ENCODE data around the gene MYH10.

The MYH10 gene

DNA sequence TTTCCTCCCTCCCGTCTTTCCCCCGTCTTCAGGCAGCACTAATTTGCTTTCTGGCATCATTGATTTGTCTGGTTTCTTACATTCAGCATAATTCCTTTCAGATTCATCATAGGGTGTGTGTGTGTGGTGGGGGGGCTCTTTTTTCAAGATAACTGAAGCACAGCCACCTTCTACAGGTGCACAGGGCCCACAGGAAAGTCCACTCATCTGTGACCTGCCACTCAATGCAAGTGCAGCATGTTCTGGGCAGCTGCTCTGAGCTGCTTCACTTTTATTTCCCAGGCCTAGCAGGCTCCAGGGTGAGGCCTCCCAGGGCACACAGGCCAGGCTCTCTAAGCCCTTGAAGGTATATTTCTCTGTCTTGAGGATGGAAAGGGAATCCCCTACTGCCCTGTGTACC, 35.2 kb upstream of the MYH10 start:
- Histone ChIP-seq H3F3A (ENCODE audit: insufficient read depth) (no peaks in the 10 kb centered on the region), H2AFZ (ENCODE audit: low read depth, low read length, severe bottlenecking) (no peak overlapping the region), H3K9me3 (ENCODE audit: insufficient read depth, low read length) (no peaks in the 10 kb centered on the region), H3K9ac (ENCODE audit: low read length) (no peak overlapping the region), H3K4me3 (ENCODE audit: insufficient read depth, low read length, poor library complexity, severe bottlenecking) (no peak overlapping the region), H3K9me2 (replicated peaks; ENCODE audit: insufficient read depth, low read length) (no peaks in the 10 kb centered on the region), H4K20me1 (ENCODE audit: low read depth, low read length) (no peaks in the 10 kb centered on the region), H3K4me2 (ENCODE audit: low read depth, low read length, poor library complexity, severe bottlenecking) (no peak overlapping the region), H3K27me3 (ENCODE audit: low read length) (0 out of 2 replicates have a peak, but pooled peaks cover 4% of the 10 kb centered on the region), H3K36me3 (ENCODE audit: low read length) (no peaks in the 10 kb centered on the region), H3K79me2 (ENCODE audit: insufficient read depth, low read length) (no peaks in the 10 kb centered on the region), H3K27ac (ENCODE audit: low read depth, low read length) (no peak overlapping the region)
- TF ChIP-seq EZH2phosphoT487 (conservative IDR thresholded peaks at IDR 0.05; ENCODE audit: low read length) = no peak
- TF ChIP-seq, protein P1, sequence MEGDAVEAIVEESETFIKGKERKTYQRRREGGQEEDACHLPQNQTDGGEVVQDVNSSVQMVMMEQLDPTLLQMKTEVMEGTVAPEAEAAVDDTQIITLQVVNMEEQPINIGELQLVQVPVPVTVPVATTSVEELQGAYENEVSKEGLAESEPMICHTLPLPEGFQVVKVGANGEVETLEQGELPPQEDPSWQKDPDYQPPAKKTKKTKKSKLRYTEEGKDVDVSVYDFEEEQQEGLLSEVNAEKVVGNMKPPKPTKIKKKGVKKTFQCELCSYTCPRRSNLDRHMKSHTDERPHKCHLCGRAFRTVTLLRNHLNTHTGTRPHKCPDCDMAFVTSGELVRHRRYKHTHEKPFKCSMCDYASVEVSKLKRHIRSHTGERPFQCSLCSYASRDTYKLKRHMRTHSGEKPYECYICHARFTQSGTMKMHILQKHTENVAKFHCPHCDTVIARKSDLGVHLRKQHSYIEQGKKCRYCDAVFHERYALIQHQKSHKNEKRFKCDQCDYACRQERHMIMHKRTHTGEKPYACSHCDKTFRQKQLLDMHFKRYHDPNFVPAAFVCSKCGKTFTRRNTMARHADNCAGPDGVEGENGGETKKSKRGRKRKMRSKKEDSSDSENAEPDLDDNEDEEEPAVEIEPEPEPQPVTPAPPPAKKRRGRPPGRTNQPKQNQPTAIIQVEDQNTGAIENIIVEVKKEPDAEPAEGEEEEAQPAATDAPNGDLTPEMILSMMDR (IDR thresholded peaks at IDR 0.05; ENCODE audit: insufficient read depth, low read length, poor library complexity, severe bottlenecking) = no peak

DNA sequence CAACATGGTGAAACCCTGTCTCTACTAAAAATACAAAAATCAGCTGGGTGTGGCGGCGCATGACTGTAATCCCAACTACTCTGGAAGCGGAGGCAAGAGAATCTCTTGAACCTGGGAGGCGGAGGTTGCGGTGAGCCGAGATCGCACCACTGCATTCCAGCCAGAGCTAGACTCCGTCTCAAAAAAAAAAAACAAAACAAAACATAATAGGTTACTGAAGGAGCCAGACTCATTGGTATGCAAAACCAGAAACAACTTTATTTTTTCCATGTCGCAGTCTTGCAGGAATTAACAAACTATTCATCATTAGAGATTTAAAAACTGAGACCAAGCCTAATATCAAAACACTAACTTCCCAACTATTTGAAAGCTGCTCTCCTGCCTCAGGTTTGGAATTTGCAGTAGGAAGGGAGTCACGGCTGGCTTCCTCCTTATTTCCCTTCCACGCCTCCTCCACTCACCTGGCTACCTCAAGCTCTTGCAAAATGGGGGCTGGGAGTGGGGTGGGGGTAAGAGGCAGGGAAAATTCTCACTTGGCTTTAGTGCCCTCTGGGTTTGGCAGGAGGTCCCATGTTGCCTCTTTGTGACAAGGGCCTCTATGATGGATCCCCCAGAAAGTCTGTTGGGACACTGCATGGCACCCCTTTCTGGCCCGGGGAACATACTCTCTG, 34.1 kb upstream of the MYH10 start:
- Histone ChIP-seq H2AFZ (ENCODE audit: low read depth, low read length, severe bottlenecking) (no peak overlapping the region), H3K79me2 (ENCODE audit: insufficient read depth, low read length) (no peaks in the 10 kb centered on the region), H3K9ac (ENCODE audit: low read length) (no peak overlapping the region), H3K36me3 (ENCODE audit: low read length) (no peaks in the 10 kb centered on the region), H3K27ac (ENCODE audit: low read depth, low read length) (no peak overlapping the region), H3K4me2 (ENCODE audit: low read depth, low read length, poor library complexity, severe bottlenecking) (no peak overlapping the region), H3K27me3 (ENCODE audit: low read length) (0 out of 2 replicates have a peak, but pooled peaks cover 4% of the 10 kb centered on the region), H4K20me1 (ENCODE audit: low read depth, low read length) (no peaks in the 10 kb centered on the region), H3K9me2 (replicated peaks; ENCODE audit: insufficient read depth, low read length) (no peaks in the 10 kb centered on the region), H3K4me3 (ENCODE audit: insufficient read depth, low read length, poor library complexity, severe bottlenecking) (no peak overlapping the region), H3F3A (ENCODE audit: insufficient read depth) (no peaks in the 10 kb centered on the region), H3K9me3 (ENCODE audit: insufficient read depth, low read length) (no peaks in the 10 kb centered on the region)
- TF ChIP-seq, protein P1 (IDR thresholded peaks at IDR 0.05; ENCODE audit: insufficient read depth, low read length, poor library complexity, severe bottlenecking) = no peak
- TF ChIP-seq EZH2phosphoT487 (conservative IDR thresholded peaks at IDR 0.05; ENCODE audit: low read length) = no peak

DNA sequence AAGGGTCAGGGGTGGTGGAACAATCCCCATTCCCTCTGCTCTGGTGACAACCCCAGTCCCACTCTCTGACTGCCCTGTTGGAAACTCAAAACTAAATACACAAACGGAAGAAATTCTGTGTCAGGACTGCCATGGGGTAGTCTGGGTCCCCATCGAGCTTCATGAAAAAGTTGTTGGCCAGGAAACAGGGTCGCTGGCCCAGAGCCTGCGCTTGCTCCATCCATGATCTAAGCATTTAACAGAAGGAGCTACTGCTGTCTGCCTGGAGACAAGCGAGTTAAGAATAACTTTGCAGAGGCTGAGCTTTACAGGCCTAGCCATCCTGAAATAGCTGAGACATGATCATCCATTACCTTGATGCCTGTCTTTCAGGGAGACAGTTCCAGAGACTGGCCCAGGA, 32.4 kb upstream of the MYH10 start:
- no peaks in the 10 kb centered on the region for H3K79me2 ChIP-seq (ENCODE audit: insufficient read depth, low read length)
- H3K4me3 ChIP-seq (ENCODE audit: insufficient read depth, low read length, poor library complexity, severe bottlenecking) = no peak overlapping the region
- H3F3A ChIP-seq (ENCODE audit: insufficient read depth) = no peaks in the 10 kb centered on the region

More for the DNA sequence above, 32.4 kb upstream of the MYH10 start:
- TF ChIP-seq EZH2phosphoT487 (conservative IDR thresholded peaks at IDR 0.05; ENCODE audit: low read length) = no peak
- TF ChIP-seq, protein P1 (IDR thresholded peaks at IDR 0.05; ENCODE audit: insufficient read depth, low read length, poor library complexity, severe bottlenecking) = no peak
- H3K36me3 ChIP-seq (ENCODE audit: low read length) = no peaks in the 10 kb centered on the region
- no peaks in the 10 kb centered on the region for H3K9me3 ChIP-seq (ENCODE audit: insufficient read depth, low read length)
- H3K27ac ChIP-seq (ENCODE audit: low read depth, low read length) = no peak overlapping the region
- H3K9ac ChIP-seq (ENCODE audit: low read length) = no peak overlapping the region
- H3K9me2 ChIP-seq (replicated peaks; ENCODE audit: insufficient read depth, low read length) = no peaks in the 10 kb centered on the region
- H3K4me2 ChIP-seq (ENCODE audit: low read depth, low read length, poor library complexity, severe bottlenecking) = no peak overlapping the region
- 0 out of 2 replicates have a peak, but pooled peaks cover 4% of the 10 kb centered on the region for H3K27me3 ChIP-seq (ENCODE audit: low read length)
- no peaks in the 10 kb centered on the region for H4K20me1 ChIP-seq (ENCODE audit: low read depth, low read length)
- no peak overlapping the region for H2AFZ ChIP-seq (ENCODE audit: low read depth, low read length, severe bottlenecking)
